HL-60 (cell line): ENCODE results near the gene IGHMBP2.

Experiments used
- DNase-seq, 2 experiments: peaks; one replicate each; pipeline ENCODE4 v3.0.0-alpha.2; 2010 to 2020; ENCODE audit warnings: low read depth in 1 of 2, low spot score in 1 of 2
- H3K27ac ChIP-seq: fragments of 250-450 bp; sonication (Bioruptor Pico); replicated peaks from 2 replicates; pipeline ENCODE4 v1.5.1; 2020; ENCODE audit warnings: mild to moderate bottlenecking, moderate library complexity
- H3K27me3 ChIP-seq: fragments of 250-450 bp; sonication (Bioruptor Pico); 2 replicates; pipeline ENCODE4 v1.5.1; 2021; ENCODE audit warnings: mild to moderate bottlenecking, moderate library complexity; ENCODE audit not compliant: insufficient read depth, poor library complexity, severe bottlenecking
- H3K4me3 ChIP-seq: replicated peaks from 2 replicates; pipeline ENCODE4 v1.5.1; 2011; ENCODE audit warnings: mild to moderate bottlenecking, control low read depth, low read length; ENCODE audit not compliant: insufficient read depth
- CTCF ChIP-seq: IDR thresholded peaks from one replicate; pipeline ENCODE4 v1.5.1; 2011; ENCODE audit warnings: low read length, control low read depth, inconsistent platforms; ENCODE audit not compliant: insufficient read depth
- GABPA ChIP-seq: IDR thresholded peaks from 2 replicates; pipeline ENCODE4 v1.6.1; 2012; ENCODE audit warnings: low read depth
- POLR2AphosphoS5 ChIP-seq: IDR thresholded peaks from 2 replicates; pipeline ENCODE4 v1.6.1; 2012; ENCODE audit warnings: low read depth
- SPI1 ChIP-seq: IDR thresholded peaks from 2 replicates; pipeline ENCODE4 v1.6.1; 2012; ENCODE audit warnings: low read depth, mild to moderate bottlenecking, borderline replicate concordance
- TF ChIP-seq, protein P1 (sequence below): IDR thresholded peaks from 2 replicates; pipeline ENCODE4 v1.6.1; 2012; ENCODE audit warnings: low read depth; ENCODE audit not compliant: insufficient replicate concordance

IGHMBP2 gene

GRCh38 chr11:68956547-68957254 lies 53.0 kb downstream of the IGHMBP2 start:
- H3K27me3 ChIP-seq, result no peaks in the 10 kb centered on the region
- TF ChIP-seq GABPA, result no peak
- TF ChIP-seq CTCF, result no peak
- TF ChIP-seq, protein P1, sequence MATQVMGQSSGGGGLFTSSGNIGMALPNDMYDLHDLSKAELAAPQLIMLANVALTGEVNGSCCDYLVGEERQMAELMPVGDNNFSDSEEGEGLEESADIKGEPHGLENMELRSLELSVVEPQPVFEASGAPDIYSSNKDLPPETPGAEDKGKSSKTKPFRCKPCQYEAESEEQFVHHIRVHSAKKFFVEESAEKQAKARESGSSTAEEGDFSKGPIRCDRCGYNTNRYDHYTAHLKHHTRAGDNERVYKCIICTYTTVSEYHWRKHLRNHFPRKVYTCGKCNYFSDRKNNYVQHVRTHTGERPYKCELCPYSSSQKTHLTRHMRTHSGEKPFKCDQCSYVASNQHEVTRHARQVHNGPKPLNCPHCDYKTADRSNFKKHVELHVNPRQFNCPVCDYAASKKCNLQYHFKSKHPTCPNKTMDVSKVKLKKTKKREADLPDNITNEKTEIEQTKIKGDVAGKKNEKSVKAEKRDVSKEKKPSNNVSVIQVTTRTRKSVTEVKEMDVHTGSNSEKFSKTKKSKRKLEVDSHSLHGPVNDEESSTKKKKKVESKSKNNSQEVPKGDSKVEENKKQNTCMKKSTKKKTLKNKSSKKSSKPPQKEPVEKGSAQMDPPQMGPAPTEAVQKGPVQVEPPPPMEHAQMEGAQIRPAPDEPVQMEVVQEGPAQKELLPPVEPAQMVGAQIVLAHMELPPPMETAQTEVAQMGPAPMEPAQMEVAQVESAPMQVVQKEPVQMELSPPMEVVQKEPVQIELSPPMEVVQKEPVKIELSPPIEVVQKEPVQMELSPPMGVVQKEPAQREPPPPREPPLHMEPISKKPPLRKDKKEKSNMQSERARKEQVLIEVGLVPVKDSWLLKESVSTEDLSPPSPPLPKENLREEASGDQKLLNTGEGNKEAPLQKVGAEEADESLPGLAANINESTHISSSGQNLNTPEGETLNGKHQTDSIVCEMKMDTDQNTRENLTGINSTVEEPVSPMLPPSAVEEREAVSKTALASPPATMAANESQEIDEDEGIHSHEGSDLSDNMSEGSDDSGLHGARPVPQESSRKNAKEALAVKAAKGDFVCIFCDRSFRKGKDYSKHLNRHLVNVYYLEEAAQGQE, result no peak
- no peak for TF ChIP-seq SPI1
- no peak for TF ChIP-seq POLR2AphosphoS5
- H3K27ac ChIP-seq, result no peak overlapping the region
- DNase-seq, result no peak
- no peak overlapping the region for H3K4me3 ChIP-seq

GRCh38 chr11:68958211-68958610 lies 54.5 kb downstream of the IGHMBP2 start:
- TF ChIP-seq CTCF (no peak), POLR2AphosphoS5 (no peak), GABPA (no peak)
- no peak overlapping the region for H3K4me3 ChIP-seq
- H3K27ac ChIP-seq, result no peak overlapping the region
- no peaks in the 10 kb centered on the region for H3K27me3 ChIP-seq
- DNase-seq, result no peak

DNA sequence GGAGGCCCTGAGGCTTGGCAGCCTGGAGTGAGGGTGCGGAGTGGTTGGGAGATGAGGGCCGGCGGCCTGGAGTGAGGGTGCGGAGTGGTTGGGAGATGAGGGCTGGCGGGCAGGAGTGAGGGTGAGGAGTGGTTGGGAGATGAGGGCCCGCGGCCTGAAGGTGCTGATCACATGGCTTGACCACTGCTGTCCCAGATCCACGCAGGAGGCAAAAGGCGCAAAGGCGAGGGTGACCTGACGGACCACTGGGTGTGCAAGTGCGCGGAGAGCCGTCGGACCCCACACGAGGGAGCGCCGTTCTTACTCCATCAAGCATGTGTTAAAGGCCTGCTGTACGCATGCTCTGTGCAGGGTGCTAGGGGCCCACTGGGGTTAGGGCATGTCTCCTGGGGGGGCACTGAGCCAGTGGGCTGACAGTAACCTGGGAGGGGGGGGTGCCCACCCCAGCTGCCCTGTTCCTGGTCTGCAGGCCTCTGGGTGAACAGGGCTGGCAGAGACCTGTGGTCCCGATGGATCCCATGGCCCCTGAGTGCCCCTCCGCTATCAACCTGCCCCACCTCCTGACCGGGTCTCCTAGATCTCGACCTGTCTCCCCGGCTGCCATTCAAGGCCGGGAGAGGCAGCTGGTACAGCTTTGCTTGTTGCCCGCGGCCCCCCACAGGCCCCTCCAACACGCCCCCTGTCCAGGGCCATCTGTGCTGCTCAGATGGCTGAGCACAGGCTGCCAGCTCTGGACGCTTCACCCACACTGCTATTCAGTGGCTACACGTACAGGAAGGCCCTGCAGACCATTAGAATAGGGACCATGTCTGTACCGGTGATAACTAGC lies 56.0 kb downstream of the IGHMBP2 start:
- Histone ChIP-seq H3K27ac (no peak overlapping the region), H3K27me3 (no peaks in the 10 kb centered on the region), H3K4me3 (no peak overlapping the region)
- DNase-seq, result no peak
- TF ChIP-seq SPI1 (no peak), CTCF (no peak), GABPA (no peak), POLR2AphosphoS5 (no peak)
- TF ChIP-seq, protein P1, result no peak
